ENCODE results near the gene MYH11.
"Not testable (repeated sequence)": the region's sequence is repeated elsewhere in the genome, so short reads cannot be mapped to it uniquely, and the experiment has no call there.

The MYH11 gene

DNA sequence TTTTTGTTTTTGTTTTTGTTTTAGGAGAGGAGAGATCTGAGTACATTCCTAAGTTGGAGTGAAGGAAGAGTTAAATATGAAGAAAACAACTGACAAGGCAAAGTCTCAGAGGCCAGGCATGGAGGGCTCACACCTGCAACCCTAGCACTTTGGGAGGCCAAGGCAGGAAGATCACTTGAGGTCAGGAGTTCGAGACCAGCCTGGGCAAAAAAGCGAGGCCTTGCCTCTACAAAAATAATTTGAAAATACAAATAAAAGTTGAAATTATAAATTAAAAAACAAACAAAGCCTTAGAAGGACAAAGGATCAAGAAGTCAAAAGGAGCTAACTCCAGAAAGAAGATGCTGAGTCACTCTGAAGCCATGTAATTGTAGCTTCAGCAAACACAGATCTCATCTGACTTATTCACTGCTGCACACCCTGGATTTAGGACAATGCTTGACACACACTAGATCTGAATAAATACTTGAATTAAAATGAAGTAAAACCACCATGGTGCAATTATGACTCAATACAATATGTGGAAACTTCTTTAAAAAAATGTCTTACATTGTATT lies 22.5 kb upstream of the MYH11 start:
- DNase-seq (ENCODE audit: low read depth in 4 of 4, low spot score in 1 of 4), result no peak

DNA sequence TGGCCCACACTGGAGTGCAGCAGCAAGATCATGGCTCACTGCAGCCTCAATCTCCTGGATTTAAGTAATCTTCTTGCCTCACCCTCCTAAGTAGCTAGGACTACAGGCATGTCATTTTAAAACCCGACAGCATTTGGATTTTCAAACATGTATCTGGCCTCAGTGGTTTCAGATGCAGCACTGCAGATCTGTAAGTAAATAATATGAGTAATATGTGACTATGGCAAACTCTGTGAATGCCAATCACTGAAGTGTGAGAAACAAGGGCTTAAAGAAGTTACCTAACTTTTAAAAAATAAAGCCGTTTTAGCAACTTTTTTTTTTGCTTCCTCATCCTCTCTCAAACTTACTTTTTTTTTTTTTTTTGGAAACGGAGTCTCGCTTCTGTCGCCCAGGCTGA lies 19.7 kb upstream of the MYH11 start:
- DNase-seq (ENCODE audit: low read depth in 4 of 4, low spot score in 1 of 4), result no peak

DNA sequence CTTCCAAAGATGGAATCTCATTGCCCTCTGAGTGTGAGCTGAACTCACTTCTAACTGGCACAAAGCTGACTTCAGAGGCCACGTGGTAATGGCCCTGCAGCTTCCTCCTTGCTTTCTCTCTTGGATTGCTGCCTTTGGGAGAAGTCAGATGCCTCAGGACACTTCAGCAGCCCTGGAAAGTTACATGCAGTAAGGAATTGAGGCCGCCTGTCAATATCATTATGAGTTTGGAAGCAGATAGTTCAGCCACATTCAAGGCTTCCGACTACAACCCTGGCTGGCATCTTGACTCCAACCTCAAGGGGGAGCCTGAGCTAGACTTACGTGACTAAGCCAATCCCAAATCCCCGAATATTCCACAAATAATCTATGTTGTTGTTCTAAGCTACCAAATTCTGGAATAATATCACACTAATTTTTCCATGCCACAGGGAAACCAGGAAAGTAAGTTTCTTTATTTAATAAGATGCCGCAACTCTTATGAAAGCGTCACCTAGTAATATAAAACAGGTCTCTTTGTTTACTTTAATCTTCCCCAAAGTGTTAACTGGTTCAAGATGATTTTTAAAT lies 18.0 kb upstream of the MYH11 start:
- DNase-seq (ENCODE audit: low read depth in 4 of 4, low spot score in 1 of 4), result no peak

DNA sequence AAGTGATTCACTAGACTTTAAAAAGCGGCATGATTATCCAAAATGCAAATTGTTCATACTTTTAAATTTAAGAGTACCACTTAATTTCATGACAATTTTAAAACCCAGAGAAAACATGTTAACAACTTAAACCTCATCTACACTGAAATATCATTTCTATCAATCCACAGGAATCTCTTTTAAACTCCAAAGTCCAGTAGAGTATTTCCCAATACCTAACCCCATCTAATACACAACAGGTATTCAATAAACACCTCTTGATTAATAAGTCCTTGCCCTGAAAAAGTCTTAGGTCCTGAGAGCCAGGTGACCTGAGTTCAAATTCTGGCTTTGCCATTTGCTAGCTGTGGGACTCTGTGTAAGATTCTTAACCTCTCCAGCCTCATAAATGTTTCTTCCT lies 16.9 kb upstream of the MYH11 start:
- DNase-seq (ENCODE audit: low read depth in 4 of 4, low spot score in 1 of 4), result no peak

DNA sequence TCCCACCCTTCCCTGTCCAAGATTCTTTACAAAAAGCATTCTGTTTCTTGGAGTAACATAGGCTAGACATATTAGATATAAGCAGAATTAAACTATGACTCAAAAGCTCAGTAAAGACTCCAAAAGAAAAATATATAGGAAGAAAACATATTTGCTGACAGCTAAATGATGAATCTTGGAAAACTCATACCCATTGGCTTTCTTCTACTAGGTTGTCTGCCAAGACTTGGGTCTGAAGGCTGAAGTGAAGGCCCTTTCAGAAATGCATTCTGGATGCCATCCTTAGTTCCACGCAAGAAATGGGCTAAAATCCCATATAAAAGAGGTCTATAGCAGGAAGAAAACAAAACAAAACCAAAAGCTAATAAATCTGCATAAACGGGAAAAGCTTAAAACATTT lies 16.5 kb upstream of the MYH11 start:
- no peak for DNase-seq (ENCODE audit: low read depth in 4 of 4, low spot score in 1 of 4)

DNA sequence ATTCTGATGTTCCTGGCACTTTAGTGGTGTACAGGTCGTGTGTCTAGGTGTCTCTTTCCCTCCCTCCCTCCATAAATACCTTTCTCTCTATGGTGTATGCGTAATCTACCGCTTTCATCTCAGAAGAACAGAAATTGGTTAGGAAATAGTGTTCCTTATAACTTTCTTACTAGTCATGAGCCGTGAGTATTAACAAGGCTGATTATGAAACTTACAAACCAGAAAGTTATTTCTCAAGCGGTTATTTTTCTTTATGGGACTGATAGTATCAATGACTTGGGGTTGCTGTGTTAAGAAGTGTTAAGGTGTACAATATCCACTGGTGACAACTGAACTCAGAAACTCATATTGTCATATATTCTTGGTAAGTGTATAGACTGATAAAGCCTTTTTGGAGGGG lies 13.2 kb upstream of the MYH11 start:
- DNase-seq (ENCODE audit: low read depth in 4 of 4, low spot score in 1 of 4), result no peak

DNA sequence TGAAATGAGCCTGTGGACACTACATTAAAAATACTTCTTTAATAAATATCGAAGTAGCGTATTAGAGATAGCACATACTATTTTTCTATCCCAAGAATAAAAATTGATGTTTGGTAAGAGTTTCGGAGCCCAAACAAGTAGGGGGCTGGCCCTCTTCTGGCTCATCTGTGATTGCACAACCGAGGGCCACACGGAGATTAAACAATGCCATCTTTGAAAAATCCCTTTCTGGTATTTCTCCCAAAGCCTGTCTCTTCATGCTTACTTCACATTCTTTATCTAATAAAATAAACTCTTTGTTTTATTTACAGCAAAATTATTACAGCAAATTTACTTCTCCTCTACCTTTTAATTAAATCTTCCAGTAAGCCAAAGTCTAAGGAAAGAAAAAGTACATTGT lies 9.6 kb upstream of the MYH11 start:
- no peak for DNase-seq (ENCODE audit: low read depth in 4 of 4, low spot score in 1 of 4)

DNA sequence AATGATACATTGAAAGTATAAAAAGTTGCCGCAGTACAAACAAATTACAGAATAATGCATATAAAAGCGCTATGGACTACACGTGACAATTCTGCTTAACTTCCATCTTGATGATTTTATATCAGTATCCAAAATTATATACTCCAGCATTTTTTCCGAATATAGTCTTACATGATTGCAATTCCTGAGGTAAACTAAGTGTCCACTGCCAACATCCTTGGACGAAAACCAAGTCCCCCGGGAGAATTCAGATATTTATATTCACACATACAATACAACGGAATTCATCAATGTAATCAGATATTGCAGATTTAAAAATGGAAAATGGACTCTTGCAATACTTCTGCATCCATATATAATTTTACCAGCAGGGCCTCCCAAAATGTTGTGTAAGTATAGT lies 8.9 kb upstream of the MYH11 start:
- no peak for DNase-seq (ENCODE audit: low read depth in 4 of 4, low spot score in 1 of 4)

DNA sequence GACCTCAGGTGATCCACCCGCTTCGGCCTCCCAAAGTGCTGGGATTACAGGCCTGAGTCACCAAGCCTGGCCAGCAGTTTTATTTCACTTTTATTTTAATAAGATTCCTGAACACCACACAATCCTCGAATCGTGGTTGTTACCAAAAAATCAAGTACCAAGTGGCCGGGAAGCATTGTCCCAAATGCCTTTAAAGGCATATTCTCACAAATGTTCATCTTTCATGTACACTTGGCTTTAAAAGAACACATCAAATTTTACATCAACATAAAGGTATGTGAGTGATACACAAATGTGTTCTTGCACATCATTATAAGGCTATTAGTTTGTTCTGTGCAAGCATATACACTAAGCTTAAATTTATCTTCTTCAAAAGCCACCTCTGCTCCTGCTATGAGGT lies 8.1 kb upstream of the MYH11 start:
- DNase-seq (ENCODE audit: low read depth in 4 of 4, low spot score in 1 of 4), result no peak

DNA sequence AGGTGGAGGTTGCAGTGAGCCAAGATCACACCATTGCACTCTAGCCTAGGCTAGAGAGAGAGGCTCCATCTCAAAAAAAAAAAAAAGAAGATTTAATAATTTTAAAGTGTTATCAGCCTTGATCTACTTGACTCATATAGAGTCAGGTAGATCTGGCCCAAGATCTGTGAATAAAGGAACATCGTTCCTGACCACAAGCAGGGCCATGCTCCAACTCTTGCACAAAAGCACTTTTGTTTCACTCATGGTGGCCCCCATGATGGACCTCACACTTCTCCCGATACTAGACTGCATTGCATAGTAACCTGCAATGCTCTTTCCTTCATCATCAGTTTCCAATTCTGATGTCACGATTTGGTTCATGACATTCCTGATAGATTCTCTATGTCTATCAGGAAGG lies 5.2 kb upstream of the MYH11 start:
- no peak for DNase-seq (ENCODE audit: low read depth in 4 of 4, low spot score in 1 of 4)

DNA sequence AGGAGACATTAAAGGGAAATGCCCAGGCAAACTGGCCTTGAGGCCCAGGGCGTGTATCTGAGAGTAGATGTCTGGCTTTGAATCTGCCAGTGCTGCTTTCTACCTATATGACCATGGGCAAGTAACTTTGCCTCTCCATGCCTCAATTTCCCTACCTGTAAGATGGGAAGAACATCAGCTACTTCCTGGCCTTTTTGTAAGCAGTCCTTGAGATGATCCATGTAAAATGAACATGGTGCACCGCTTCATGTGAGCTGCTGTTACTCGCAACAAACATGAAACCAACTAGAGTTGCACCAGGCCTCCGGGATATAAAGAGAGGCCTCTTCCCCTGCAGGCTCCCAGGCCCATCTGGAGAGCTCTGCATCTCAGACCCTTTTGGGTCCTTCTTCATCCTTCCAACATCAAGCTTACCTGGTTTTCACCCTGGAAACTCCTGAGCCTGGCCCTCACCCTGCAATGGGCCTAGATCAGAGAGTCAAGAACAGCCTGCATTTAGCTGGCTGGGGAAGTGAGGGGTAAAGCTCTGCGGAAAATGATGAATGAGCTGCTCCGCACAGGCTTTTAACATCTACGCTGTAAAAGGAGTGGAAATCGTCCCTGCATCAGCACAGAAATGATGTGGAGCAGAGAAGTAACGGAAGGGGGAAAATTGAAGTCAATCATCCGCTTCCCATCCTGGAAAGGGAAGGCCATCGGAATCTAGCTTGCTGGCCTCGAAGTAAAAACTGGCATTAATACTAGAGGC lies 2.3 kb upstream of the MYH11 start:
- no peak for DNase-seq (ENCODE audit: low read depth in 4 of 4, low spot score in 1 of 4)

DNA sequence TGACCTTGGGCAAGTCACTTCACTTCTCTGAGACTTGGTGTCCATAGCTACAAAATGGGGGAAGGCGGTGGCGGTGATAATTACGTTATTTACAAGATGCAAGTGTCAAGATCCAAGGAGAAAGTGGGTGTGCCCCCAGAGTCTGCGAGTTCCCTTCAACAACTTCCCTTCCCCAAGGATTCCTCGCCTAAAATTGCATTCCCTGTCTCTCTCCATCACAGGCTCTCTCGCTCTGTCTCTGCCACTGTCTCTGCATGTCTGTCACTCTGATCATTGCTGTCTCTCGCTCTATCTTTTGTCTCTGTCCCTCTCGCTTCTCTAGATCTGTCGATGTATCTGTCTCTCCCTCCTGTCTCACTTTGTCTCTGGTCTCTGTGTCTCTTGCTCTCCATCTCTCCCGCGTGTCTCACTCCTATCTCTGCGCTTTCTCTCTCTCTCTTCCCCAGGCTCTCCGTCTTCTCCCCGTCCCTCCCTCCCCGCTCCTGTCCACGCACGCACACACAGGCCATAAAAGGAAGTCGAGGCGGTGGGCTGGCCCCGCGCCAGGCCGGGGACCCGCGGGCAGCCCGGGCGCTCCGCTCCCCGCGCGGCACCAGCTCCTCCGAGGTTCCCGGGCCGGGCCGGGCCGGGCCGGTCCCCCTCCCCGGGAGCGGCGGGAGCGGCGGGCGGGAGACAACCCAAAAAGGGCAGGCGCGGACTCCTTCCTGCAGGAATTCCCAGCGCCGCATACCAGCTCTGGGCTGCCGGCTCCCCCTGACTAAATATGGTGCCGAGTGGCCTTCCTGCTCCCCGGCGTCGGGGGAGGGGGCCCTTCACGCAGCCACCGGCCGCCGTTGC lies 1.1 kb upstream of the MYH11 start:
- no peak for DNase-seq (ENCODE audit: low read depth in 4 of 4, low spot score in 1 of 4)

DNA sequence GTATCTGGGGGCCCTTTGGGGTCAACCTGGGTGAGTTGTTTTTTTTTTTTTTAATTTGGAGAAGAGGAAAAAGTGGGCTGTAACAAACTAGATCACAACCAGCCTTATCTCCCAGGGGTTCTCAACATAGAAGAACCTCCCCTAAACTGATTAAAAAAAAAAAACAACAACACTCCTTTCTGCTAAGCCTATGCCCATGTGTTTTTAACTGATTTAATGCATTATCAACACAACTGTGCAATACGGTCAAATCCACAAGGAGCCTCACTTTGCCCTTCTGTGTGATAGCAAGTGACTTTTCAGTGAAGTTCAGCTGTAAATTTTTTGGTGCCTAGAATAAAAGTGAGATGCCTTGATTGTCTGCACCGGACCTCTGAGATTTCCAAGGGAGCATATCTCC lies 646 bp downstream of the MYH11 start:
- DNase-seq (ENCODE audit: low read depth in 4 of 4, low spot score in 1 of 4), result no peak

DNA sequence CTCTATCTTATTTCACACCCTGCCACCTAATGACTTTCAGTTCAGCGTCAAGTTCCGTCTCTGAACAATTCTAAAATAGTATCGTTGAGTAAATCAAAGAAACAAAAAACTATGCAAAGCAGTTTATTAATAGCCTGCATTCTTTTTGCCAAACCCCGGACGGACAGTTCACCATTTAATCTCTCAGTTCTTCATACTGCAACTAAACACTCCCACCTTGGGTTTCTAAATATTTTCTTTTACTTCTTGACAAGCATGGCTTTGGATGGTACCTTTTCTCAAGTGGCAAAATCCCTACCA lies 1.2 kb downstream of the MYH11 start:
- no peak for DNase-seq (ENCODE audit: low read depth in 4 of 4, low spot score in 1 of 4)

DNA sequence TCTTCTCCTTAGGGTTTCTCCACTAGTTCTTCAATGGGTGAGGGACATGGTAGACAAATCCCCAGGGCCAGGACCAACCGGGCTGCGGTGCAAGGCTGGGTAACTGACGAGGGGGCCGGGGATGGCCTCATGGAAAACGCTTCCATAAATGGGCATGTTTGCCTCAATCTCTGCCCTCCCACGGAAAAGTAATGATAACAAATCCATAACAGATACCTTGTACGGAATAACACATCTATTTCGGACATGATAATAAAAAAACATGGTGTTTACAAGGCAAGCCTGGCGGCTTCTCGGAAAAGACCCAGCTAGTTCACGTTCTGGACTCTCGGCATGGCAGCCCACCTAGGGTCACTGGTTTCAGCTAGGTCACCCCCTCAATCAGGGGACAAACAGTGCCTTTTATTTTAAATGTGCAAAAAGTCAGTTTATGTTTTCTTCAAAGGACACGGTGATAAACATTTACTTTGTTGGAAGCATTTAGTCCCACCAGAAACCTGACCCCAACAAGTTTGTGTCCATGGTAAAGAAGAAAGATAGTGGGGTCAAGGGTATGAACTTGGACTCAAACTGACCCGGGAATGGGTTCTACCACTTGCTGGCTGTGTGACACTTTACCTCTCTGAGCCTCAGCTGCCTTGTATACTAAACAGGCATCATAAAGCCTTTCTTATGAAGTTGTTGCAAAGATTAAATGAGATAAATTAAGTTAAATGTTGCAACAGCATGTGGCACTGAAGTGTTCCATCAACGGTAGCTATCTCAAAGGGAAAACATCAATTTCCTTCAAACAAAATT lies 1.7 kb downstream of the MYH11 start:
- no peak for DNase-seq (ENCODE audit: low read depth in 4 of 4, low spot score in 1 of 4)

DNA sequence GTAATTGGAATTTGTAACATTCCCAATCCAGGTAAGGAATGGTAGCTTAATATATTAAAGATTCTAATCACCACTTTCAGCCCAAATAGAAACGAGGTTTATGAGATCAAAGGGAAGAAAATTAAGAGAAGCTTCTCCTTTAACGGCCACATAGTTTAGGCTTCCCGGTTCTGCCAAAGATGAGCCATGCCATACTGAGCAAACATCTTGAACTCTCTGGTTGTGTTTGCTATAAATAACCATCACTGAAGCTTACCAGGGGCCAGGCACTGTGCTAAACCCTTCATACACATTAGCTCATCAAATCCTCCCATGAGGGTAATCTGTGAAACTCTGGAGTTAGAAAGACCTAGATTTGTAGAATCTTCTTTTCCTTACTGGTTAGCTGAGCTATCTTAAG lies 2.8 kb downstream of the MYH11 start:
- DNase-seq (ENCODE audit: low read depth in 4 of 4, low spot score in 1 of 4), result no peak

DNA sequence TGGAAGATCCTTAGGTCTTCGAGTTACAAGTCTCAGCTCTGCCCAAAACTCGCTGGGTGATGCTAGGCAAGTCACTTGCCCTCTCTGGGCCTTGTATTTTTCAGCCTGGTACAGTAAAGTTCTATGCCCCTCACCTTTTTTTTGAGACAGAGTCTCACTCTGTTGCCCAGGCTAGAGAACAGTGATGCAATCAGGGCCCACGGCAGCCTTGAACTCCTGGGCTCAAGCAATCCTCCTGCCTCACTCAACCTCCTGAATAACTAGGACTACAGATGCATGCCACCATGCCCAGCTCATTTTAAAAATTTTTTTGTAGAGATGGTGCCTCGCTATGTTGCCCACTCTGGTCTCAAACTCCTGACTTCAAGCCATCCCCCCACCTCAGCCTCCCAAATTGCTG lies 3.8 kb downstream of the MYH11 start:
- no peak for DNase-seq (ENCODE audit: low read depth in 4 of 4, low spot score in 1 of 4)

DNA sequence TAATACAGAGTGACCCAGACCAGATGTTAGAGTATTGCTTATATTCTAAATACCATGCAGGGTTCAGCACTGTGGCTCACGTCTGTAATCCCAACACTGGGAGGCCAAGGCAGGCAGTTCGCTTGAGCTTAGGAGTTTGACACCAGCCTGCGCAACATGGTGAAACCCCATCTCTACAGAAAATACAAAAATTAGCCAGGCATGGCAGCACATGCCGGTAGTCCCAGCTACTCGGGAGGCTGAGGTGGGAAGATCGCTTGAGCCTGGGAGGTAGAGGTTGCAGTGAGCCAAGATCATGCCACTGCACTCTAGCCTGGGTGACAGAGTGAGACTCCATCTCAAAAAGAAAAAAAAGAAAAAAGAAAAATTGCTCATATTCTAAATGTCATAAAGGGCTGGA lies 6.3 kb downstream of the MYH11 start:
- not testable (repeated sequence) for DNase-seq (ENCODE audit: low read depth in 4 of 4, low spot score in 1 of 4)

DNA sequence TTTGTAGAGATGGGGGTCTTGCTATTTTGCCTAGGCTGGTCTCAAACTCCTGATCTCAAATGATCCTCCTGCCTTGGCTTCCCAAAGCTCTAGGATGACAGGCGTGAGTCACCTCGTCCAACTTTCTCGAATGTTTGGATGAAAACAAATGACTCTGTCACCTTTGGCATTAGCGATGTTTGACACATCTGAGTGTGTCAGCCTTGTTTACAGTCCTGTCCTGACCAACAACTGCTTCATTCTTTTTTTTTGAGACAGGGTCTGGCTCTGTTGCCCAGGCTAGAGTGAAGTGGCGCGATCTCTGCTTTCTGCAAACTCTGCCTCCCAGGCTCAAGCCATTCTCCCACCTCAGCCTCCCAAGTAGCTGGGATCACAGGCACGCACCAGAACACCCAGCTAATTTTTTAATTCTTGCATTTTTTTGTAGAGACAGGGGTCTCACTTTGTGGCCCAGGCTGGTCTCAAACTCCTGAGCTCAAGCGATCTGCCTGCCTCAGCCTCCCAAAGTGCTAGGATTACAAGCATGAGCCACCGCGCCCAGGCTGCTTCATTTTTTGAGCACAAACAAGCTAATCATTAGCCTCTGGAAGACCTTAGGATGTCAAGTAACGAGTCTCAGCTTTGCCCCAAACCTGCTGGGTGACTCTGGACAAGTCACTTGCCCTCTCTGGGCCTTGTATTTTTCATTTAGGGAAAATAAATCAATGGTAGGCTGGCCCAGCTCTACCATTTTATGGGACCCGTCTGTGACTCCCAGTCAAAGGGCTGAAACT lies 7.4 kb downstream of the MYH11 start:
- DNase-seq (ENCODE audit: low read depth in 4 of 4, low spot score in 1 of 4), result no peak

DNA sequence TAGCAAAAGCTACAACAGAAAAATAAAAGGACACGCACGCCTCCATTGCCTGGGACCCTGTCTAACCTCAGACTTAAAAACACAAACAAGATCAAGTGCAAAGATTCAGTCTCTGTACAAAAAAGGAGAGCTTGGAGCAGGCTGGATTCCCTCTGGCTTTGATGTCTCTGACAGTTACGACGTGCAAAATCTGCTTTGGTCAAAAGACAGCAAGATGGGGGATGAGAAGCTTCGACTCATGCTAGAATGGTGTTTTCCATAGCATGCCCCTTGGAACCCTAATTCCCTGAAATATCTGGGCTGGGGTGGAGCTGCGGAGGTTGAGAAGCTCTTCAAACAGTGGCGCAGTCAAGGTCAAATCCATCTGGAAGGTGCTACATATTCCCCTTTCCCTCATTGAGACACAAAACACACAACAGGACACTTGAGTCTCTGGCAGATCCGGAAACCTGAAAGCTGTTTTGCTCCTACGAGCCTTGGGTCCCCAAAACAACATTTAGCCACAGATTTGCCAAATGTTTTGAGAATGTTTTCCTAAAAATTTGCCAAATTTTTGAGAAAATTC lies 9.1 kb downstream of the MYH11 start:
- DNase-seq (ENCODE audit: low read depth in 4 of 4, low spot score in 1 of 4), result no peak

Measured in stimulated activated CD4-positive, alpha-beta T cell treated with anti-CD3 and anti-CD28 coated beads, Interleukin-1b, Interleukin-23, amount 100 ng/mL, for 24 hours (primary cell).